ENCODE results near the gene VPS13A. TPM values are rescaled to one million over a fixed set of nuclear protein-coding genes. Genes with fewer than 3 reads are reported as not detected.
A peak's percentile ranks its signal among the peaks of the same experiment; 100 is the strongest.
"Not testable (repeated sequence)": the region's sequence is repeated elsewhere in the genome, so short reads cannot be mapped to it uniquely, and the experiment has no call there.

The VPS13A gene
- total RNA-seq, 2 experiments from 2014 or later = 28.4 to 28.8 TPM

DNA sequence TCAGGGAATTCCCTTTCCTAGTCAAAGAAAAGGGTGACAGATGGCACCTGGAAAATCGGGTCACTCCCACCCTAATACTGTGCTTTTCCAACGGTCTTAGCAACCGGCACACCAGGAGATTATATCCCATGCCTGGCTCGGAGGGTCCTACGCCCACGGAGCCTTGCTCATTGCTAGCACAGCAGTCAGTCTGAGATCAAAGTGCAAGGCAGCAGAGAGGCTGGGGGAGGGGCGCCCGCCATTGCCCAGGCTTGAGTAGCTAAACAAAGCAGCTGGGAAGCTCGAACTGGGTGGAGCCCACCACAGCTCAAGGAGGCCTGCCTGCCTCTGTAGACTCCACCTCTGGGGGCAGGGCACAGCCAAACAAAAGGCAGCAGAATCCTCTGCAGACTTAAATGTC is 231.2 kb downstream of the VPS13A start:
- not testable (repeated sequence) for H3K27ac Mint-ChIP-seq, H3K4me1 Mint-ChIP-seq, DNase-seq, H3K27me3 Mint-ChIP-seq, H3K4me3 Mint-ChIP-seq, H3K9me3 Mint-ChIP-seq
- H3K36me3 Mint-ChIP-seq = peaks cover 43% of the 10 kb centered on the region

DNA sequence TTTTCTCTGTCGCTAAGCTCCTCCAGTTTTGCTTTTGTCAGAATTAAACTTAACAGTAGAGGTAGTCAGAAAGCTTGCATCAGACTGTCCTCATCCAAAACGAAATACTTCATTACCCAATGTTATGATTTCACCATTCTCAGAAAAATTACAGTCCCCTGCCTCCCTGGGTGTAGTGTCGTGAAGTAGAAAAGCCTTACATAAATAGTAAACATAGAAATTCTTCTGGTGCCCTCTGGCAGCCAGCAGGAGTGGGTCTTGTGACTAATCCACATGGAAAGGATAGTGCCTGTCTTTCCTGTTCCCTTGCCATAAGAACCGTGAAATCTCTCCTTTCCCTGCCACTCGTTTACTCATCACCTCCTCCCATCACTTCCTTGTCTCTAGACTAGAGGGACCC is 240.2 kb downstream of the VPS13A start:
- Mint-ChIP-seq H3K9me3 (no peaks in the 10 kb centered on the region), H3K4me3 (no peak overlapping the region), H3K27me3 (no peaks in the 10 kb centered on the region), H3K36me3 (peaks cover 8% of the 10 kb centered on the region), H3K4me1 (no peaks in the 10 kb centered on the region), H3K27ac (no peak overlapping the region)
- no peak for DNase-seq

DNA sequence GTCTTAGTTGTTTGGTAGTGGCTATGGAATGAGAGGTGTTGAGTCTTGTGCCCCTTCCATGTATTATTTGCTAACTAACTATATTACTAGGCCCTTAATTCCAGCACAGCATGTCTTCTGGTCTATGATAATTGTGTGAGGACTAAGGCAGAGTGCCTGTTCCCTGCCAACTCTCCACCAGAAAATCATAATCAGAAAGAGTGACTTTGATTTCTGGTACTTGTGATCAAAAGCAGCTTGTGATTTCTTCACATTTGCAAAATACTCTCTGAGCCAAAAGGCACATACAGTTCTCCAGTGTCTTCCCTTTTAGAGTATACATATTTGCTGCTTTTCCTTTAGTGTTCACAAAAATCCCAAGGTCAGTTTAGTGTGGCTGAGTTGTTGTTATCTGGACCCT is 240.9 kb downstream of the VPS13A start:
- H3K27me3 Mint-ChIP-seq = no peaks in the 10 kb centered on the region
- H3K9me3 Mint-ChIP-seq = no peaks in the 10 kb centered on the region
- no peak for DNase-seq
- H3K36me3 Mint-ChIP-seq = peaks cover 8% of the 10 kb centered on the region
- H3K4me3 Mint-ChIP-seq = no peak overlapping the region
- H3K27ac Mint-ChIP-seq = no peak overlapping the region
- H3K4me1 Mint-ChIP-seq = no peaks in the 10 kb centered on the region

DNA sequence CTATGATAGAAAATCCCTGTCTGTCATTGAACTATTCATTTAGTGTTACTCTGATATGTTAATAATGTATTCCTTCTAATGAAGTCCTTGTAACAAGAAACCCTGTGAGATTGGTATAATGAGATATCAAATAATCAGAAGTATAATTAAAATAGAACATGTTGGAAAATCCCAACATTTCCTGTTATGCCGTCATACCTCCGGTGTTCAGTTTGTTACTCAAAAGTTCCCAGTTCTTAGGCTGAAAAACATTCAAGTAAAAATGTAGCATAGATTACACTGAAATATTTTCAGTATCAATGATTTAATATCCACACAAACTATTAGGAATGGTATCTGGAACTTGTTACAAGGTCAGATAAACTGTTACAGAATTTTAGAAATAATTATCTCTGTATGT is 243.3 kb downstream of the VPS13A start:
- peaks cover 3% of the 10 kb centered on the region for H3K36me3 Mint-ChIP-seq

DNA sequence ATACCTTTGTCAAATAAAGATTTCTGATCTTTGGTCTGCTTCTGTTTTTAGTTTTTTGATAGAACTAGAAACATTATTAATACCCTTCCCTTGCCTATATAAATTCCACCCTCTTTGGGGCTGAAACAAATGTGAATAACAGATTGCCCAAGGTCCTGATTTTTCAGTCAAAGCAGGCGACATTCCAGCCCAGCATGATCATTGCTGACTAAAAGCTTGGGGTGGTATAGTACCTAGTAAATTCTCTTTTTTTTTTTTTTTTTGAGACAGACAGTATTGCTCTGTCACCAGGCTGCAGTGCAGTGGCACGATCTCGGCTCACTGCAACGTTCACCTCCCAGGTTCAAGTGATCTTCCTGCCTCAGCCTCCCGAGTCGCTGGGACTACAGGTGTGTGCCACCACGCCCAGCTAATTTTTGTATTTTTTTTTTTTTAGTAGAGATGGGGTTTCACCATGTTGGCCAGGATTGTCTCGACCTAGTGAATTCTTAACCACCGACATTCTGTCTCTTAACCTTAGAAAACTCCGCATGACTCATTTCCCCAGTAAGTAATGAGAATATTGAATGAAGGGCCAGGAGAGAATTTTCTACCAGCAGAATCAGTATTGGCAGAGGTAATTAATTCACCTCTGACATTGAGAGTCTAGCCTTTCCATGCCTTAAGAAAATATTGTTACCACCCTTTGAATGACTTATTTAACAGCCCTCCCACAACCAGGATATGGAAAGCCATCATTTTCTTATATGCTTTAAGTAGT is 244.4 kb downstream of the VPS13A start:
- H3K4me3 Mint-ChIP-seq = no peak overlapping the region

More for the DNA sequence above, 243.3 kb downstream of the VPS13A start:
- DNase-seq = no peak
- no peaks in the 10 kb centered on the region for H3K9me3 Mint-ChIP-seq
- no peaks in the 10 kb centered on the region for H3K27me3 Mint-ChIP-seq
- H3K4me3 Mint-ChIP-seq = no peak overlapping the region
- no peak overlapping the region for H3K27ac Mint-ChIP-seq
- H3K4me1 Mint-ChIP-seq = no peaks in the 10 kb centered on the region

DNA sequence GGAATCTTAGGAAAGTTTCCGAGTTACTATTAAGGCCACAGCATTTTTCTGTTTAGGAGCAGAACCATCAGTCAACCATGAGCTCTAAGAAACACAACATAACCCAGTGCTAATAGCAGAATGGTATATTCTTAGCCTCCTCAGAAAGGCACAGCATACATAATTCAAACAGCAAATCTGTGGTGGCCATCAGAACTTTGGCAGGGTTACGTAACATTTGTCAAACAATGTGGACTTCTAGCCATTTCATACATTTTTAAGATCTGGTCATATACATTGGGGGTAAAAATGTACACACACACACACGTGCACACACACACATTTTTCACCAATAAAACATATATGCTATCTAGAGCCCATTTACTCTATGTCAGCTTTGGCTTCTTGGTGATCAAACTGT is 245.6 kb downstream of the VPS13A start:
- Mint-ChIP-seq H3K27me3 (no peaks in the 10 kb centered on the region), H3K27ac (no peak overlapping the region), H3K4me3 (no peak overlapping the region), H3K4me1 (no peaks in the 10 kb centered on the region), H3K36me3 (peaks cover 3% of the 10 kb centered on the region), H3K9me3 (no peaks in the 10 kb centered on the region)
- DNase-seq = no peak

More for the DNA sequence above, 244.4 kb downstream of the VPS13A start:
- no peak overlapping the region for H3K27ac Mint-ChIP-seq
- H3K4me1 Mint-ChIP-seq = no peaks in the 10 kb centered on the region
- H3K9me3 Mint-ChIP-seq = no peaks in the 10 kb centered on the region
- H3K36me3 Mint-ChIP-seq = peaks cover 3% of the 10 kb centered on the region
- DNase-seq = no peak
- no peaks in the 10 kb centered on the region for H3K27me3 Mint-ChIP-seq

DNA sequence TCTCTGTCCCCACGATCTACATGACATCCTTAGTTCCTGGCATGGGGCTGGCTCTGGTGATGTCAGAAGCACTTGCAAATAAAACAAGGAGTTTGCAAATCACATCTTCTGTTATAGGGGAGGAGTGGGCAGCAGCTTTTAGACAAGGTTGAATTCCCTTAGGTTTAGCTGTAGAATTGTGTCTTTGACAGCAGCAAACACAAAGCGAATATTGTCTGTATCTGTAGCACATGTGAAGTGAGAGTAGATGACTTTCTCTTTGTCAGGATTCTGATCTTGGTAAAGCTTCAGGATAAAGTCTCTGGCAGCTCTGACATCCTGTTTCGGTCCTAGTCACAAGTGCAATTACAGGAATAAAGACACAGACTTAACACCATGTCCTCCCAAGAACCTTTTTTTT is 246.5 kb downstream of the VPS13A start:
- no peaks in the 10 kb centered on the region for H3K27me3 Mint-ChIP-seq
- peaks cover 3% of the 10 kb centered on the region for H3K36me3 Mint-ChIP-seq
- no peak overlapping the region for H3K27ac Mint-ChIP-seq
- no peak for DNase-seq
- no peaks in the 10 kb centered on the region for H3K4me1 Mint-ChIP-seq
- H3K4me3 Mint-ChIP-seq = no peak overlapping the region
- H3K9me3 Mint-ChIP-seq = no peaks in the 10 kb centered on the region

DNA sequence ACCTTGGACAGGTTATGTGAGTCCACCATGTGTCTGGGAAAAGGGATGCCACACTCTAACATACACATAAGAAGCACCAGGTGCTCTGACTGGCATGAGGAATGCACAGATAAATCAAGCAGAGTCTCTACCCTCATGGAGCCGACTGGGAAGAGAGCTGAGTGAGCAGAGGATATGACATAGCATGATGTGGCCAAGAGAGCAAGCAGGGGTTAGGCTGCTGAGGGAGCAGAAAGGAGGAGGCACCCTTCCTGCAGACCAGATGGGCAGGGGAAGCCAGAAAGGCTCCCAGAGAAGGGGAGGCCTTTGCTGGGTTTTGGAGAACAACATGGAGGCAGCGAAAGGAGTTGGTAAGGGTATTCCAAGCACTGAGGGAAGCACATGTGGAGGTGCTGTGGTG is 247.7 kb downstream of the VPS13A start:
- Mint-ChIP-seq H3K36me3 (peaks cover 3% of the 10 kb centered on the region), H3K4me3 (no peak overlapping the region), H3K9me3 (no peaks in the 10 kb centered on the region), H3K27ac (no peak overlapping the region), H3K4me1 (no peaks in the 10 kb centered on the region), H3K27me3 (no peaks in the 10 kb centered on the region)
- DNase-seq = no peak

DNA sequence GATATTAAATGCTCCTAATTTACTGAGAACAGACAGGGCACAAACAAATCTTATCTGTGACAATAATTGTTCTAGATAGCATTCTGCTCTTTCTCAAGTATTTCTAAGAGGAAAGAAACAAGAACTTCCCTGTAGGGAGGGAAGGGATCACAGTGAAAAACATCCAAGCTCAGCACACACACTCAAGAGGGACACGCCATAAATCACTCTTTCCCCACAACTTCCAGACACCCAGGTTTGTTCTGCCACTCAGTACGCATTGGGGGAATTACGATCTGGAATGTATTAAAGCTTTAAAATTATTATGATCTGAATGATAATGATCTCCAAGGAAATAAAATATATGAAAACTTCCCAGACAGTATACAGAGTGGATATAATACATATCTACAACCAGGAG is 249.4 kb downstream of the VPS13A start:
- Mint-ChIP-seq H3K4me3 (no peak overlapping the region), H3K27ac (no peak overlapping the region), H3K36me3 (peaks cover 3% of the 10 kb centered on the region), H3K9me3 (no peaks in the 10 kb centered on the region), H3K4me1 (no peaks in the 10 kb centered on the region), H3K27me3 (no peaks in the 10 kb centered on the region)
- DNase-seq = no peak

DNA sequence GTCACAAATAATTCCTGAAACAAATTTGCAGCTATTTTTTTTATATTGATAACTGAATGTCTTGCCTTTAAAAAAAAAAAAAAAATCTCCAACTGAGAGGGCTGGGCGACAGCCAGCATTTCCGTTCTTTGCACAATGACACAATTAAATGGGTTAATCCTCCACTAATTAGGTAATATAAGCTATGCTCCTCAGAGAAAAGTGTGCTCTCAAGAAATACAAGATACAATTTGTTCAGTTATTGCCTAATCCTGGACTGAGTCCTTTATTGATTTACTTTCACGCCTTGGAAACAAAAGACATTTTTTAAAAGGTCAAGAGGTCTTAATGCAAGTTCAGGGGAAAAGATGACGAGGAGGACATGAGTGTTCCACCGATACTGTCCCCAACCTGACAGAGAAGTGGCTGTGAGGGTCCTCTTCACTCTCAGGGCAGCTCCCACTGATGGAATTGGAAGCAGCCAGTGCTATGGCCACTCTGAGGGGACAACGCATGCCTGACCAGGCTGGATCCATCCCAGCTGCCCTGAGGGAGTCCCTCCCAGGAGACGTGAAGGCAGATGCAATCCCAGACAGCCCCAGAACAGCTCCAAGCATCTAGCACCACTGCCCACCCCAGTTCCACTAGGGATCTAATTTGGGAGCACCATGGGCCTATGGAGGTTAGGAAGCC is 250.1 kb downstream of the VPS13A start:
- no peaks in the 10 kb centered on the region for H3K36me3 Mint-ChIP-seq
- no peak for DNase-seq
- no peak overlapping the region for H3K27ac Mint-ChIP-seq
- H3K9me3 Mint-ChIP-seq = no peaks in the 10 kb centered on the region
- no peak overlapping the region for H3K4me3 Mint-ChIP-seq
- H3K27me3 Mint-ChIP-seq = no peaks in the 10 kb centered on the region
- H3K4me1 Mint-ChIP-seq = no peaks in the 10 kb centered on the region

DNA sequence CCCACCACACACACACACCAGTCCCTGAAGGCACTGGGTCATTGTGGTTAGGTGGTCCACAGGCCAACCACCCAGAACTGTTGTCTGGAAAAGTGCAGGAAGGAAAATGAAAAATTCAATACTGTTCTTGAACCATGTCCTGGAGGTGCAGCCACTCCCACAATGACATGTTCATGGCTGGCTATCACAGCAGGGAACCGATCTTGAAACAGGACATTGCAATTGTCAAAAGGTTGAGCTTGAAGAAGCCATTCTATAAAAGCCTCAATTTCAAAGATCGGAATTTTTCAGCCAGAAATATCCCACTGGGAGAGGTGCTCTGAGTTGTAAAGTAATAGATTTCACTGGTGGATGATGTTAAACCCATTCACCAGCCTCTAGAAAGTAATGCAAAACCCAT is 252.6 kb downstream of the VPS13A start:
- H3K27ac Mint-ChIP-seq = no peak overlapping the region
- no peak overlapping the region for H3K4me3 Mint-ChIP-seq
- H3K9me3 Mint-ChIP-seq = no peaks in the 10 kb centered on the region
- H3K27me3 Mint-ChIP-seq = peaks cover 4% of the 10 kb centered on the region
- H3K4me1 Mint-ChIP-seq = no peaks in the 10 kb centered on the region
- no peaks in the 10 kb centered on the region for H3K36me3 Mint-ChIP-seq
- no peak for DNase-seq

DNA sequence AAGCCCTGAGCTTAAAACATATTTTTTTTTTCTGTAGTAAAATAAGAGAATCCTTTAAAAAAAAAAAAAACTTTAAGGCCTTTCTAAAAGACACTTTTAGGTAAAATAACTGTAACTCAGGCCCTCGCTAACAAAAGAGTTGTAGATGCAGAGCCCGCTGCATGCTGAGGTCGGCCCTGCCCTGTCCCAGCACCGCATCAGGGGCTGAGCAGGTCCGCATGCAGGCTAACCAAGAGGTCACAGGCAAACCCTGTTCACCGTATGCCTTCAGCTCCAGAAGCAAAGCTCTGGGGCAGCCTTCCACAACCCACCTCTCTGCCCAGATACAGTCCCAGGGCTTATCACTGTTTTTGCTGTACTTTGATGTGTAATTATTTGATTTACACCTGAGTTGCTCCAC is 254.7 kb downstream of the VPS13A start:
- no peak for DNase-seq
- no peak overlapping the region for H3K27ac Mint-ChIP-seq
- H3K36me3 Mint-ChIP-seq = no peaks in the 10 kb centered on the region
- peaks cover 4% of the 10 kb centered on the region for H3K27me3 Mint-ChIP-seq
- no peaks in the 10 kb centered on the region for H3K4me1 Mint-ChIP-seq
- H3K4me3 Mint-ChIP-seq = no peak overlapping the region
- H3K9me3 Mint-ChIP-seq = no peaks in the 10 kb centered on the region

DNA sequence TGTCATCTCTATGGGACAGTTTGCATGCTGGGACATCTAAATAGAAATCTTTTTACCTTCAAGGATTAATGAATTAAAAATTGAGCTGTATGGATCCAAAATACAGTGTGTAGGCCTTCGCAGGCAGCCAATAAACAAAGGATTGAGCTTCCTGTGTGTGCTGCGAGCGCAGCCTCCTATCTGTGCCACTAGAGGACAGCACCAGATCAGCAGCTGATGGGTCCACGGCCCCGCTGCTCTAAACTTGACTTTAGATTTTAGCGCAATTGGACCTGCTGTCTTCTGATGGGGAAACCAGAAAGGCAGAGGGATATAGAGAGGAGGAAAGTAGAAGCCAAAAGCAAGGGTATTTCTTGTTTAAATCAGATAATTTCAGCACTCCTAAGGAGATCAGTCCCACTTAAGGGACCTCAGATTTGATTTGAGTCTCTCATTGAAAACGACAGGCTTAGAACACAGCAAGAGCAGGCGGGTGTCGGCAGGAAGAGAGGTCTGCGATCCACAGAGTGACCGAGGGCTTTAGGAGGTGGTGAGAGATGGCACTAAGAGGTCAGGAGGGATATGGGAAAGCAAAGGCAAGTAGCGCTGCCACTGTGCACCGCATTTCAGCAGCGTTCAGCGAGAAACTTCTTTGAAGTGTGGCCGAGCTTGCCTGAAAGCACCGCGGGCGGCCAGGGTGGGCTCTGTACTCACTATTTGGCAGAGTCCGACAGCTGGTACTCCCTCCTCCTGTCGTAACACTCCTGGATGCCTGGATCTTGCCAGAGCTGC is 256.5 kb downstream of the VPS13A start:
- Mint-ChIP-seq H3K4me3 (no peak overlapping the region), H3K27me3 (peaks cover 4% of the 10 kb centered on the region), H3K4me1 (no peaks in the 10 kb centered on the region), H3K36me3 (no peaks in the 10 kb centered on the region), H3K9me3 (no peaks in the 10 kb centered on the region), H3K27ac (no peak overlapping the region)
- peak; percentile 40 for DNase-seq

DNA sequence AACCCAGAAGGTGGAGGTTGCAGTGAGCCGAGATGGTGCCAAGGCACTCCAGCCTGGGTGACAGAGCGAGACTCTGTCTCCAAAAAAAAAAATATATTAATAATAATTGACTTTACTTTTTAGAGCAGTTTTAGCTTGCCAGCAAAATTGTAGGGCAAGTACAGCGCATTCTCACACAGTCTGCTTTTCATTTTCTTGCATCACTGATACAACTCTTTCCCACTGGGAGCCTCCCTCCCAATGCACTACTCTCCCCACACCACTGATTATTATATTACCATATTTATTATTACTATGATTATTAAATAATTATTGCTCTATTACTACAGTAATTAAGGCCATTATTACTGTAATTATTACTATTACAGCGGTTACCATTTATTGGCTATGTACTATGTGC is 257.9 kb downstream of the VPS13A start:
- H3K27me3 Mint-ChIP-seq = peaks cover 4% of the 10 kb centered on the region
- no peak overlapping the region for H3K4me3 Mint-ChIP-seq
- H3K27ac Mint-ChIP-seq = no peak overlapping the region
- H3K36me3 Mint-ChIP-seq = no peaks in the 10 kb centered on the region
- H3K9me3 Mint-ChIP-seq = no peaks in the 10 kb centered on the region
- H3K4me1 Mint-ChIP-seq = no peaks in the 10 kb centered on the region
- DNase-seq = no peak

DNA sequence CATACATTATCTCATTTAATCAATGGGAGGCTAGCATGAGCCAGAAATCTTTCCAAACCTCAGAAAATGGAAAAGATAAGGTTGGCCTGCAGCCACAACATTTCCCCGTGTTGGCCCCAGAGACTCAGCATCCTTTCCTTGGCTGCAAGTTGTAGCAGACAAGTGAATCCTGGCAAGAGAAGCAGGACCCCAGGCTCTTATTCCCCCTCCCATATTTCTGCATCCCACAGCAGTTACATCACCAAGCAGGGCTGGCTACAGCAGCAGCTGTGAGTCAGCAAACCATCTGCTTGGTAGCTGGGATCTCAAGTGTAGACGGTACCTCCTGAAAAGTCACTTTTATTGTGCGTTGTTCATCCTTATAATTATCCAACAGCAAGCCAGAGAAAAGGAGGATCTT is 258.4 kb downstream of the VPS13A start:
- Mint-ChIP-seq H3K36me3 (no peaks in the 10 kb centered on the region), H3K9me3 (no peaks in the 10 kb centered on the region), H3K27ac (no peak overlapping the region), H3K4me3 (no peak overlapping the region), H3K27me3 (peaks cover 4% of the 10 kb centered on the region), H3K4me1 (no peaks in the 10 kb centered on the region)
- no peak for DNase-seq

Measured in activated naive CD8-positive, alpha-beta T cell treated with anti-CD3 and anti-CD28 coated beads for 36 hours (primary cell).